ENCODE results near the gene CHRNA4. TPM values are rescaled to one million over a fixed set of nuclear protein-coding genes. Genes with fewer than 3 reads are reported as not detected.

The CHRNA4 gene
- total RNA-seq, 1 experiment from 2014 or later = 2.4 TPM

- H3K27ac ChIP-seq (ENCODE audit: low read length) = no peak overlapping the region
- intact Hi-C loops (cut with micrococcal nuclease; ENCODE audit: unreplicated experiment) = no loop called here
- BruUV-seq (replicated peaks) = no TSS peak
- ChIA-PET CTCF (interaction anchor here (0.6 kb wide), 1 partner anchor 116 kb away, joined by 4 read pairs; no protein-coding TSS in a partner anchor), POLR2A (no interaction called here)
- H3K4me3 ChIP-seq (ENCODE audit: low read depth in 2 of 2, low read length in 2 of 2) = no peak overlapping the region
- no peaks in the 10 kb centered on the region for H3K9me3 ChIP-seq (ENCODE audit: control insufficient read depth, insufficient read depth, low read depth, low read length)
- no peak for DNase-seq (ENCODE audit: low read depth, low spot score)
- in situ Hi-C loops (cut with HindIII; ENCODE audit: low pct_unique_long_range_greater_than_20kb, low sequenced_read_pairs) = loop anchor here (25.0 kb wide), 1 partner anchor 92 kb away; the partner anchor contains the start of gene COL20A1
- no peak for TF ChIP-seq TCF7L2 (IDR thresholded peaks at IDR 0.05; ENCODE audit: low read depth, low read length)
- H3K36me3 ChIP-seq (ENCODE audit: control insufficient read depth, insufficient read depth, low read length) = no peaks in the 10 kb centered on the region
- no peak for ATAC-seq
- H3K27me3 ChIP-seq (ENCODE audit: control insufficient read depth, insufficient read depth, low read length) = no peaks in the 10 kb centered on the region
- H3K4me1 ChIP-seq (ENCODE audit: control insufficient read depth, insufficient read depth, low read length) = no peaks in the 10 kb centered on the region; the same call in 1 of the 2 replicates
These were observed 18.1 kb upstream of the CHRNA4 start for GRCh38 chr20:63379296-63379695.

- in situ Hi-C loops (cut with HindIII; ENCODE audit: low pct_unique_long_range_greater_than_20kb, low sequenced_read_pairs) = loop anchor here (25.0 kb wide), 1 partner anchor 91 kb away; the partner anchor contains the start of gene COL20A1
- CTCF ChIA-PET = interaction anchor here (0.6 kb wide), 3 partner anchors 46 to 116 kb away, joined by 3 to 4 read pairs (median 4); no protein-coding TSS in a partner anchor
- no peak for DNase-seq (ENCODE audit: low read depth, low spot score)
- no TSS peak for BruUV-seq (replicated peaks)
- ATAC-seq = no peak
- no peaks in the 10 kb centered on the region for H3K27me3 ChIP-seq (ENCODE audit: control insufficient read depth, insufficient read depth, low read length)
- POLR2A ChIA-PET = no interaction called here
- intact Hi-C loops (cut with micrococcal nuclease; ENCODE audit: unreplicated experiment) = no loop called here
- H3K9me3 ChIP-seq (ENCODE audit: control insufficient read depth, insufficient read depth, low read depth, low read length) = no peaks in the 10 kb centered on the region
- H3K27ac ChIP-seq (ENCODE audit: low read length) = no peak overlapping the region
- H3K36me3 ChIP-seq (ENCODE audit: control insufficient read depth, insufficient read depth, low read length) = no peaks in the 10 kb centered on the region
- TF ChIP-seq CTCF (IDR thresholded peaks at IDR 0.05) (no peak), SIN3A (IDR thresholded peaks at IDR 0.05; ENCODE audit: borderline replicate concordance, insufficient read depth, low read depth, low read length) (no peak), POLR2AphosphoS5 (IDR thresholded peaks at IDR 0.05; ENCODE audit: low read depth, low read length) (no peak), REST (IDR thresholded peaks at IDR 0.05; ENCODE audit: insufficient read depth in 1 of 2, low read depth in 2 of 2, low read length in 1 of 2) (peak; percentile 91 to 94), TCF7L2 (IDR thresholded peaks at IDR 0.05; ENCODE audit: low read depth, low read length) (no peak)
- H3K4me3 ChIP-seq (ENCODE audit: low read depth in 2 of 2, low read length in 2 of 2) = no peak overlapping the region
- no peaks in the 10 kb centered on the region; the same call in 1 of the 2 replicates for H3K4me1 ChIP-seq (ENCODE audit: control insufficient read depth, insufficient read depth, low read length)
These were observed 17.5 kb upstream of the CHRNA4 start for GRCh38 chr20:63378626-63379025.

- intact Hi-C loops (cut with micrococcal nuclease; ENCODE audit: unreplicated experiment) = no loop called here
- CTCF ChIA-PET = interaction anchor here (0.6 to 1.3 kb wide), 5 partner anchors 46 to 149 kb away, joined by 3 to 6 read pairs (median 4); no protein-coding TSS in a partner anchor
- in situ Hi-C loops (cut with HindIII; ENCODE audit: low pct_unique_long_range_greater_than_20kb, low sequenced_read_pairs) = loop anchor here (25.0 kb wide), 1 partner anchor 91 kb away; the partner anchor contains the start of gene COL20A1
- BruUV-seq (replicated peaks) = no TSS peak
- no peak for TF ChIP-seq CTCF (IDR thresholded peaks at IDR 0.05)
- no peak for TF ChIP-seq TCF7L2 (IDR thresholded peaks at IDR 0.05; ENCODE audit: low read depth, low read length)
- TF ChIP-seq REST (IDR thresholded peaks at IDR 0.05; ENCODE audit: insufficient read depth in 1 of 2, low read depth in 2 of 2, low read length in 1 of 2) = no peak
- no peak for TF ChIP-seq SIN3A (IDR thresholded peaks at IDR 0.05; ENCODE audit: borderline replicate concordance, insufficient read depth, low read depth, low read length)
- TF ChIP-seq POLR2AphosphoS5 (IDR thresholded peaks at IDR 0.05; ENCODE audit: low read depth, low read length) = no peak
- no peaks in the 10 kb centered on the region; the same call in 1 of the 2 replicates for H3K4me1 ChIP-seq (ENCODE audit: control insufficient read depth, insufficient read depth, low read length)
- DNase-seq (ENCODE audit: low read depth, low spot score) = no peak
- POLR2A ChIA-PET = no interaction called here
- H3K9me3 ChIP-seq (ENCODE audit: control insufficient read depth, insufficient read depth, low read depth, low read length) = no peaks in the 10 kb centered on the region
- H3K36me3 ChIP-seq (ENCODE audit: control insufficient read depth, insufficient read depth, low read length) = no peaks in the 10 kb centered on the region
- ATAC-seq = no peak
- no peaks in the 10 kb centered on the region for H3K27me3 ChIP-seq (ENCODE audit: control insufficient read depth, insufficient read depth, low read length)
- H3K27ac ChIP-seq (ENCODE audit: low read length) = no peak overlapping the region
- H3K4me3 ChIP-seq (ENCODE audit: low read depth in 2 of 2, low read length in 2 of 2) = no peak overlapping the region
These were observed 16.8 kb upstream of the CHRNA4 start for GRCh38 chr20:63377951-63378381.
